GM10266 (cell line): ENCODE results near the gene SCYGR2.

Experiments used
- DNase-seq: peaks from one replicate; pipeline ENCODE4 v3.0.0; 2012; ENCODE audit errors: extremely low spot score
- CTCF ChIP-seq: IDR thresholded peaks from 2 replicates; pipeline ENCODE4 v1.5.1; 2012; ENCODE audit warnings: mild to moderate bottlenecking, low read depth; ENCODE audit not compliant: control insufficient read depth, insufficient read depth; ENCODE audit errors: missing control alignments

The SCYGR2 gene

GRCh38 chr2:227617316-227618230, 18.9 kb downstream of the SCYGR2 start, which contains the start of gene SCYGR4:
Gene SCYGR4 (plus strand): TSS chr2:227617498. CDS start chr2:227617498, 0 bp downstream.
- peak; percentile 5 for DNase-seq
- TF ChIP-seq CTCF = no peak

- TF ChIP-seq CTCF = no peak
- DNase-seq = no peak
These were observed 24.5 kb downstream of the SCYGR2 start for GRCh38 chr2:227623226-227623625.

- TF ChIP-seq CTCF = no peak
- DNase-seq = no peak
These were observed 26.7 kb downstream of the SCYGR2 start for GRCh38 chr2:227625420-227625819.

- DNase-seq = no peak
These were observed 28.0 kb downstream of the SCYGR2 start for GRCh38 chr2:227626580-227627151.

GRCh38 chr2:227627769-227628168, 29.1 kb downstream of the SCYGR2 start:
- no peak for TF ChIP-seq CTCF
- DNase-seq = peak; percentile 47

More at GRCh38 chr2:227626580-227627151, 28.0 kb downstream of the SCYGR2 start:
- no peak for TF ChIP-seq CTCF

GRCh38 chr2:227629435-227629834, 30.7 kb downstream of the SCYGR2 start:
- no peak for TF ChIP-seq CTCF
- no peak for DNase-seq

GRCh38 chr2:227630322-227630721, 31.6 kb downstream of the SCYGR2 start:
- DNase-seq = no peak
- TF ChIP-seq CTCF = no peak
